H1 (cell line): ENCODE measurements around the gene PRR19. TPM values are rescaled to one million over a fixed set of nuclear protein-coding genes. Genes with fewer than 3 reads are reported as not detected.

Experiments used
- CTCF ChIA-PET: fragments of 300-600 bp; sonication (Branson Sonifier 250); formaldehyde crosslinking; loops from one replicate; lab custom pipeline; 2021; ENCODE audit not compliant: partially characterized antibody; lab: Charles Lee
- POLR2A ChIA-PET: fragments of 300-600 bp; sonication (Branson Sonifier 250); formaldehyde crosslinking; loops from one replicate; lab custom pipeline; 2021; ENCODE audit warnings: inconsistent platforms; ENCODE audit not compliant: partially characterized antibody; lab: Charles Lee
- DNase-seq, 2 experiments: peaks; one replicate each; pipeline versions ENCODE4 v3.0.0 to v3.0.0-alpha.2; 2010 to 2022; ENCODE audit warnings: low spot score in 2 of 2, low read depth in 1 of 2, mixed read lengths in 1 of 2
- FAIRE-seq: peaks from 2 replicates; lab custom pipeline; 2011; peaks lifted over from hg19 to GRCh38; lab: Jason Lieb, UNC
- H2AFZ ChIP-seq: 2 replicates; pipeline ENCODE4 v1.8.1; 2012; ENCODE audit warnings: low read length, inconsistent platforms
- H2AK5ac ChIP-seq: 2 replicates; pipeline ENCODE4 v1.6.1; 2013; ENCODE audit warnings: low read depth, low read length
- H2BK120ac ChIP-seq: replicated peaks from 2 replicates; pipeline ENCODE3; 2013; ENCODE audit warnings: low read depth, low read length, inconsistent platforms
- H2BK12ac ChIP-seq: 2 replicates; pipeline ENCODE4 v1.6.1; 2013; ENCODE audit warnings: low read depth, low read length
- H2BK15ac ChIP-seq: 2 replicates; pipeline ENCODE4 v1.6.1; 2013; ENCODE audit warnings: low read length
- H2BK20ac ChIP-seq: 2 replicates; pipeline ENCODE4 v1.6.1; 2013; ENCODE audit warnings: low read length
- H2BK5ac ChIP-seq: 2 replicates; pipeline ENCODE4 v1.6.1; 2013; ENCODE audit warnings: low read depth, low read length
- H3K14ac ChIP-seq: 2 replicates; pipeline ENCODE4 v1.6.1; 2013; ENCODE audit warnings: inconsistent platforms; ENCODE audit not compliant: insufficient read length
- H3K18ac ChIP-seq: 2 replicates; pipeline ENCODE4 v1.6.1; 2013; ENCODE audit warnings: low read length; ENCODE audit errors: extremely low read depth
- H3K23ac ChIP-seq: 2 replicates; pipeline ENCODE4 v1.6.1; 2013; ENCODE audit warnings: inconsistent platforms; ENCODE audit not compliant: insufficient read length
- H3K23me2 ChIP-seq: 2 replicates; pipeline ENCODE4 v1.6.1; 2013; ENCODE audit warnings: low read depth, low read length
- H3K27ac ChIP-seq: 2 replicates; pipeline ENCODE4 v1.6.1; 2011; ENCODE audit warnings: low read depth, low read length, inconsistent platforms
- H3K27me3 ChIP-seq, 4 experiments: replicated peaks in 1 of 4; 1 replicate in 1 of 4; 2 replicates in 3 of 4; pipeline versions ENCODE4 v1.6.1 to v1.8.1; 2011 to 2013; ENCODE audit warnings: low read length in 3 of 4, mild to moderate bottlenecking in 3 of 4, inconsistent platforms in 2 of 4, mixed read lengths in 2 of 4, moderate library complexity in 1 of 4; ENCODE audit not compliant: control insufficient read depth in 3 of 4, insufficient read depth in 3 of 4; ENCODE audit errors: extremely low read depth in 1 of 4
- H3K36me3 ChIP-seq, 4 experiments: 2 replicates each; pipeline versions ENCODE4 v1.6.1 to v1.8.1; 2011 to 2013; ENCODE audit warnings: mild to moderate bottlenecking in 4 of 4, low read length in 3 of 4, moderate library complexity in 2 of 4, control low read depth in 1 of 4, inconsistent platforms in 1 of 4; ENCODE audit not compliant: insufficient read depth in 4 of 4, control insufficient read depth in 2 of 4
- H3K4ac ChIP-seq: replicated peaks from 2 replicates; pipeline ENCODE3; 2013; ENCODE audit warnings: low read length, low read depth, mixed read lengths, inconsistent platforms; ENCODE audit not compliant: insufficient read length
- H3K4me1 ChIP-seq, 4 experiments: replicated peaks in 1 of 4; 1 replicate in 1 of 4; 2 replicates in 3 of 4; pipeline versions ENCODE4 v1.6.1 to v1.8.1; 2011 to 2013; ENCODE audit warnings: low read length in 3 of 4, inconsistent platforms in 2 of 4, mixed read lengths in 1 of 4; ENCODE audit not compliant: insufficient read depth in 4 of 4, control insufficient read depth in 3 of 4
- H3K4me2 ChIP-seq, 2 experiments: 2 replicates each; pipeline versions ENCODE4 v1.6.1 to v1.8.1; 2011 to 2013; ENCODE audit warnings: low read depth in 2 of 2, low read length in 2 of 2, control low read depth in 1 of 2, inconsistent platforms in 1 of 2, mild to moderate bottlenecking in 1 of 2; ENCODE audit not compliant: insufficient read depth in 1 of 2
- H3K4me3 ChIP-seq, 4 experiments: fragments of 200-600, 300-600 bp in 1 of 4; sonication (generic), shearing (Covaris generic), sonication (Bioruptor Twin) in 1 of 4; 2 replicates each; pipeline versions ENCODE4 v1.5.1 to v1.8.1; 2011 to 2016; ENCODE audit warnings: low read length in 4 of 4, low read depth in 3 of 4, control low read depth in 2 of 4, inconsistent platforms in 2 of 4, mild to moderate bottlenecking in 2 of 4, mixed read lengths in 1 of 4, moderate library complexity in 1 of 4; ENCODE audit not compliant: insufficient read depth in 2 of 4; ENCODE audit errors: extremely low read depth in 1 of 4
- H3K56ac ChIP-seq: replicated peaks from 2 replicates; pipeline ENCODE3; 2013; ENCODE audit warnings: low read depth, mild to moderate bottlenecking, mixed read lengths, low read length, inconsistent platforms; ENCODE audit not compliant: insufficient read length
- H3K79me1 ChIP-seq: 2 replicates; pipeline ENCODE4 v1.6.1; 2013; ENCODE audit warnings: low read depth, low read length, control low read depth
- H3K79me2 ChIP-seq, 2 experiments: 2 replicates each; pipeline versions ENCODE4 v1.6.1 to v1.8.1; 2012 to 2013; ENCODE audit warnings: low read length in 2 of 2, mild to moderate bottlenecking in 2 of 2, inconsistent platforms in 1 of 2; ENCODE audit not compliant: insufficient read depth in 2 of 2, control insufficient read depth in 1 of 2
- H3K9ac ChIP-seq, 4 experiments: replicated peaks in 1 of 4; 1 replicate in 1 of 4; 2 replicates in 3 of 4; pipeline versions ENCODE4 v1.6.1 to v1.8.1; 2011 to 2013; ENCODE audit warnings: low read depth in 3 of 4, low read length in 3 of 4, control low read depth in 2 of 4, mild to moderate bottlenecking in 2 of 4, moderate library complexity in 2 of 4, inconsistent platforms in 1 of 4; ENCODE audit errors: extremely low read depth in 1 of 4
- H3K9me3 ChIP-seq, 2 experiments: 2 replicates each; pipeline versions ENCODE4 v1.6.1 to v1.8.1; 2012 to 2013; ENCODE audit warnings: mild to moderate bottlenecking in 2 of 2, moderate library complexity in 2 of 2, control low read depth in 1 of 2, inconsistent platforms in 1 of 2, low read depth in 1 of 2, low read length in 1 of 2, mixed read lengths in 1 of 2; ENCODE audit not compliant: insufficient read depth in 2 of 2
- H4K20me1 ChIP-seq, 2 experiments: replicated peaks in 1 of 2; 2 replicates each; pipeline versions ENCODE3 to v1.8.1; 2011 to 2013; ENCODE audit warnings: inconsistent platforms in 2 of 2, low read length in 2 of 2, mild to moderate bottlenecking in 1 of 2; ENCODE audit not compliant: insufficient read depth in 2 of 2, control insufficient read depth in 1 of 2
- H4K5ac ChIP-seq: 2 replicates; pipeline ENCODE4 v1.6.1; 2013; ENCODE audit warnings: low read length, low read depth, mixed read lengths, inconsistent platforms; ENCODE audit not compliant: insufficient read length
- H4K8ac ChIP-seq: 2 replicates; pipeline ENCODE4 v1.8.0; 2013; ENCODE audit warnings: mild to moderate bottlenecking, moderate library complexity, low read length, inconsistent platforms; ENCODE audit not compliant: insufficient read depth; ENCODE audit errors: extremely low read depth
- H4K91ac ChIP-seq: replicated peaks from 2 replicates; pipeline ENCODE3; 2013; ENCODE audit warnings: low read length, mixed read lengths, inconsistent platforms; ENCODE audit not compliant: insufficient read length
- CTCF ChIP-seq, 3 experiments: IDR thresholded peaks; 1 replicate in 2 of 3; 2 replicates in 1 of 3; pipeline versions ENCODE4 v1.5.1 to v1.6.1; 2011; ENCODE audit warnings: low read length in 3 of 3, mild to moderate bottlenecking in 3 of 3, inconsistent platforms in 2 of 3, low read depth in 1 of 3, moderate library complexity in 1 of 3; ENCODE audit not compliant: insufficient read depth in 1 of 3; ENCODE audit errors: control extremely low read depth in 1 of 3
- EP300 ChIP-seq, 2 experiments: IDR thresholded peaks; 1 replicate in 1 of 2; 2 replicates in 1 of 2; pipeline ENCODE4 v1.6.1; 2011 to 2012; ENCODE audit warnings: low read depth in 2 of 2, low read length in 2 of 2, mild to moderate bottlenecking in 2 of 2, borderline replicate concordance in 1 of 2, inconsistent platforms in 1 of 2, moderate library complexity in 1 of 2
- GTF2F1 ChIP-seq: IDR thresholded peaks from 2 replicates; pipeline ENCODE4 v1.6.1; 2012; ENCODE audit warnings: low read depth, low read length, improper control_type of control experiment, borderline replicate concordance
- KDM4A ChIP-seq: IDR thresholded peaks from one replicate; pipeline ENCODE4 v1.7.1; 2012; ENCODE audit warnings: low read depth, mild to moderate bottlenecking, moderate library complexity, low read length, inconsistent platforms; ENCODE audit not compliant: severe bottlenecking
- RAD21 ChIP-seq, 2 experiments: IDR thresholded peaks in 1 of 2; conservative IDR thresholded peaks in 1 of 2; 2 replicates each; pipeline ENCODE4 v1.6.1; 2011; ENCODE audit warnings: low read depth in 2 of 2, low read length in 2 of 2, improper control_type of control experiment in 1 of 2, inconsistent platforms in 1 of 2, mild to moderate bottlenecking in 1 of 2, moderate library complexity in 1 of 2
- RFX5 ChIP-seq: IDR thresholded peaks from 2 replicates; pipeline ENCODE4 v1.6.1; 2011; ENCODE audit warnings: low read depth, low read length, improper control_type of control experiment, borderline replicate concordance
- SAP30 ChIP-seq: fragments of 300-600 bp; sonication (generic); IDR thresholded peaks from 2 replicates; pipeline ENCODE4 v1.7.1; 2012; ENCODE audit warnings: low read length, moderate library complexity, mild to moderate bottlenecking, inconsistent platforms; ENCODE audit not compliant: insufficient read depth, insufficient replicate concordance
- SIX5 ChIP-seq: IDR thresholded peaks from 2 replicates; pipeline ENCODE4 v1.6.1; 2011; ENCODE audit warnings: mild to moderate bottlenecking, low read depth, low read length
- SP2 ChIP-seq: IDR thresholded peaks from 2 replicates; pipeline ENCODE4 v1.6.1; 2012; ENCODE audit warnings: mild to moderate bottlenecking, low read length, inconsistent platforms
- WGBS, 2 experiments: shearing (Covaris generic) in 1 of 2; methylation state at CpG; one replicate each; pipeline versions ENCODE4 v1.1.6 to v1.1.7; 2013 to 2015; ENCODE audit warnings: low lambda C conversion rate in 2 of 2, mixed read lengths in 2 of 2, inconsistent platforms in 1 of 2, low coverage in 1 of 2, missing lambda C conversion rate in 1 of 2; ENCODE audit not compliant: insufficient replicate concordance in 2 of 2, insufficient coverage in 1 of 2, insufficient read length in 1 of 2; ENCODE audit errors: extremely low coverage in 1 of 2, missing lambda C conversion rate in 1 of 2; 5-methylcytosine and 5-hydroxymethylcytosine counted together
- polyA plus RNA-seq, 7 experiments: library from polyadenylated mRNA; depleted of rRNA in 3 of 7; stranded (reverse) in 5 of 7; unstranded in 2 of 7; fragments of >200 nt in 5 of 7; fragments of 200-250 nt in 2 of 7; gene quantifications; 1 replicate in 5 of 7; 2 replicates in 1 of 7; 4 replicates in 1 of 7; pipeline versions ENCODE4 v1.2.1 to v1.2.3, GENCODE V29; 2011 to 2013; ENCODE audit warnings: missing spikeins in 2 of 7, mixed read lengths in 2 of 7
- total RNA-seq: library from RNA; stranded (reverse); fragmentation: NEBNext Ultra II Directional; extraction: Animal tissue kit (Norgen Biotek cat#: 25700); gene quantifications from 2 replicates; pipeline ENCODE4 v1.2.1, GENCODE V29; 2021

PRR19 gene
- total and polyA plus RNA-seq, 2 of the 8 experiments (the other 6 are each of a cell fraction or from before 2014, with no cell fraction given), result 7.2 to 7.5 TPM

DNA sequence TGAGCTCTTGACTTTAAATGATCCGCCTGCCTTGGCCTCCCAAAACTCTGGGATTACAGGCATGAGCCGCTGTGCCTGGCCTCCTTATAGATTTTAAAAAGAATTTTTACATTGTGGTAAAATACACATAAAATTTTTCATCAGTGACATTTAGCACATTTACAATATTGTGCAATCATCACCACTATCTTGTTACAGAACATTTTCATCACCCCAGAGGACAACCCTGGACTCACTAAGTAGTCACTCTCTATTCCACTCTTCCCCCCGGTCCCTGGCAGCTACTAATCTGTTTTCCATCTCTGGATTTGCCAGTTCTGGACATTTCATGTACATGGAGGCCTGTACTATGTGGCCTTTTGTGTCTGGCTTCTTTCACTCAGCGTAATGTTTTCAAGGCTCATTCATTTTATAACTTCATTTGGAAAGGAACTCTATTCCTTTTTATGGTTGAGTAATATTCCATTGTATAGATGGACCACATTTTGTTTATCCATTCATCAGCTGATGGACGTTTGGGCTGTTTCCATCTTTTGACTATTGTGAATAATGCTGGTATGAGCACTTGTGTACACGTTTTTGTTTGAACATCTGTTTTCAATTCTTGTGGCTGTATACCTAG, 43.4 kb downstream of the PRR19 start:
- FAIRE-seq, result no peak
- H2BK120ac ChIP-seq, result no peak overlapping the region
- no peak for TF ChIP-seq SAP30
- no peak for TF ChIP-seq GTF2F1
- no peak for TF ChIP-seq RAD21 (IDR thresholded peaks at IDR 0.05 in 1 of 2, conservative IDR thresholded peaks at IDR 0.05 in 1 of 2; ENCODE audit: low read depth in 2 of 2, low read length in 2 of 2)
- TF ChIP-seq CTCF (IDR thresholded peaks at IDR 0.05; ENCODE audit: control extremely low read depth in 1 of 3, insufficient read depth in 1 of 3, low read depth in 1 of 3, low read length in 3 of 3), result no peak
- TF ChIP-seq KDM4A, result no peak
- no peak for TF ChIP-seq SP2
- TF ChIP-seq EP300 (IDR thresholded peaks at IDR 0.05; ENCODE audit: borderline replicate concordance in 1 of 2, low read depth in 2 of 2, low read length in 2 of 2), result no peak
- TF ChIP-seq RFX5, result no peak
- TF ChIP-seq SIX5, result no peak

More for the DNA sequence above, 43.4 kb downstream of the PRR19 start:
- no peaks in the 10 kb centered on the region for H3K23me2 ChIP-seq
- DNase-seq, result no peak
- H3K14ac ChIP-seq, result no peak overlapping the region
- no peak overlapping the region for H2BK15ac ChIP-seq
- H3K9ac ChIP-seq, result no peak overlapping the region
- no peak overlapping the region for H4K8ac ChIP-seq
- ChIA-PET POLR2A (interaction anchor here (1.9 kb wide), 1 partner anchor 9 kb away, joined by 5 read pairs; no protein-coding TSS in a partner anchor), CTCF (interaction anchor here (1.0 to 6.1 kb wide), 7 partner anchors 9 to 66 kb away, joined by 3 to 90 read pairs (median 4); no protein-coding TSS in a partner anchor)
- no peak overlapping the region for H2BK20ac ChIP-seq
- no peak overlapping the region for H3K56ac ChIP-seq
- no peaks in the 10 kb centered on the region for H4K20me1 ChIP-seq
- peaks cover 0 to 6% (median 0%) of the 10 kb centered on the region in 4 experiments; a peak in 1 of 8 replicates for H3K36me3 ChIP-seq
- 88% methylated on average over 6 of the region's 6 CpGs; no CpG with 5 or more reads in 1 of the 2 experiments for WGBS, 2 experiments
- H3K23ac ChIP-seq, result no peak overlapping the region
- no peak overlapping the region for H2BK12ac ChIP-seq
- H2AK5ac ChIP-seq, result no peak overlapping the region
- H3K18ac ChIP-seq, result no peak overlapping the region
- H4K91ac ChIP-seq, result no peak overlapping the region
- no peak overlapping the region for H3K27ac ChIP-seq
- H2AFZ ChIP-seq, result no peak overlapping the region
- H3K4me3 ChIP-seq, result no peak overlapping the region
- no peak overlapping the region for H2BK5ac ChIP-seq
- H4K5ac ChIP-seq, result no peak overlapping the region
- H3K9me3 ChIP-seq, result no peaks in the 10 kb centered on the region
- no peak overlapping the region for H3K4ac ChIP-seq
- H3K27me3 ChIP-seq, result no peaks in the 10 kb centered on the region
- H3K4me1 ChIP-seq, result no peaks in the 10 kb centered on the region
- no peaks in the 10 kb centered on the region for H3K79me1 ChIP-seq
- H3K4me2 ChIP-seq, result no peak overlapping the region
- H3K79me2 ChIP-seq, result no peaks in the 10 kb centered on the region
